HG03066 (cell line): ENCODE data around the gene ETV3.
"Not testable (repeated sequence)": the region's sequence is repeated elsewhere in the genome, so short reads cannot be mapped to it uniquely, and the experiment has no call there.

Experiments used
- ATAC-seq: cut with Tn5 transposase; IDR thresholded peaks from one replicate; pipeline ENCODE4 v1.9.1; 2021; ENCODE audit warnings: low read depth; ENCODE audit not compliant: unreplicated experiment

Gene ETV3

GRCh38 chr1:157114183-157115121 lies 23.7 kb downstream of the ETV3 start:
- ATAC-seq, result no peak

- no peak for ATAC-seq
Measured at GRCh38 chr1:157113631-157114030, 24.6 kb downstream of the ETV3 start.

- no peak for ATAC-seq
Measured at GRCh38 chr1:157113106-157113505, 25.1 kb downstream of the ETV3 start.

- no peak for ATAC-seq
Measured at GRCh38 chr1:157112186-157112867, 25.9 kb downstream of the ETV3 start.

GRCh38 chr1:157111396-157112165 lies 26.6 kb downstream of the ETV3 start:
- ATAC-seq, result no peak

GRCh38 chr1:157110686-157111085 lies 27.5 kb downstream of the ETV3 start:
- no peak for ATAC-seq

- ATAC-seq, result no peak
Measured at GRCh38 chr1:157110003-157110402, 28.2 kb downstream of the ETV3 start.

GRCh38 chr1:157108448-157108847 lies 29.7 kb downstream of the ETV3 start:
- no peak for ATAC-seq

GRCh38 chr1:157107702-157108101 lies 30.5 kb downstream of the ETV3 start:
- ATAC-seq, result no peak

- no peak for ATAC-seq
Measured at GRCh38 chr1:157106813-157107189, 31.4 kb downstream of the ETV3 start.

- ATAC-seq, result peak; percentile 63
Measured at GRCh38 chr1:157105988-157106812, 32.0 kb downstream of the ETV3 start.

- no peak for ATAC-seq
Measured at GRCh38 chr1:157105298-157105987, 32.8 kb downstream of the ETV3 start.

GRCh38 chr1:157104598-157105293 lies 33.4 kb downstream of the ETV3 start:
- no peak for ATAC-seq

GRCh38 chr1:157103268-157103667 lies 34.9 kb downstream of the ETV3 start:
- ATAC-seq, result no peak

GRCh38 chr1:157101149-157101548 lies 37.0 kb downstream of the ETV3 start:
- ATAC-seq, result no peak

- ATAC-seq, result no peak
Measured at GRCh38 chr1:157099633-157100009, 38.6 kb downstream of the ETV3 start, which contains the start of gene ETV3L. TSS of gene ETV3L (minus strand) at chr1:157099808. CDS start at chr1:157099523, 285 bp downstream.

- not testable (repeated sequence) for ATAC-seq
Measured at GRCh38 chr1:157098987-157099632, 39.1 kb downstream of the ETV3 start.

- no peak for ATAC-seq
Measured at GRCh38 chr1:157098519-157098918, 39.7 kb downstream of the ETV3 start.
